Right lobe of liver (tissue), 6 donors: ENCODE data around the gene ADAMTS20. TPM values are rescaled to one million over a fixed set of nuclear protein-coding genes. Genes with fewer than 3 reads are reported as not detected.

Source experiments
- ATAC-seq, 4 donors: fragments of 200-7000 bp; cut with Tn5 transposase; one replicate each; pipeline ENCODE4 v1.9.1; 2020; ENCODE audit warnings: mild to moderate bottlenecking in 4 of 4, moderate library complexity in 4 of 4
- DNase-seq, 3 donors: peaks; one replicate each; pipeline ENCODE4 v3.0.0-alpha.2; 2020
- H3K27ac ChIP-seq, 3 donors: fragments of 200-600 bp; one replicate each; pipeline ENCODE4 v1.8.0; 2022
- H3K27me3 ChIP-seq, 2 donors: fragments of 200-600 bp; one replicate each; pipeline ENCODE4 v1.8.0; 2022
- H3K36me3 ChIP-seq, 4 donors: fragments of 200-600 bp; sonication (generic) in 1 of 4; one replicate each; pipeline versions ENCODE4 v1.5.1 to v1.8.0; 2017 to 2022; ENCODE audit warnings: control low read depth in 1 of 4
- H3K4me1 ChIP-seq, 4 donors: fragments of 200-600 bp; sonication (generic) in 1 of 4; one replicate each; pipeline versions ENCODE4 v1.5.1 to v1.8.0; 2017 to 2022; ENCODE audit warnings: control low read depth in 1 of 4
- H3K4me3 ChIP-seq, 3 donors: fragments of 200-600 bp; one replicate each; pipeline ENCODE4 v1.8.0; 2022
- H3K9me3 ChIP-seq, 4 donors: fragments of 200-600 bp; sonication (generic) in 1 of 4; one replicate each; pipeline versions ENCODE4 v1.5.1 to v1.8.0; 2017 to 2022; ENCODE audit warnings: control low read depth in 1 of 4
- POLR2A ChIP-seq: fragments of 450-650 bp; IDR thresholded peaks from one replicate; pipeline ENCODE4 v1.6.1; 2017; ENCODE audit warnings: antibody characterized with exemption, mild to moderate bottlenecking
- WGBS: methylation state at CpG from one replicate; pipeline ENCODE4 v1.1.6; 2018; ENCODE audit warnings: low coverage, low lambda C conversion rate; ENCODE audit not compliant: insufficient coverage; ENCODE audit errors: missing lambda C conversion rate; 5-methylcytosine and 5-hydroxymethylcytosine counted together
- intact Hi-C, 2 donors: fragments of 100-400 bp; cut with DNase I; formaldehyde crosslinking; loops; one replicate each; pipeline versions ENCODE4 v1.11.2 to v1.14.1; 2022
- total RNA-seq, 6 experiments: library from RNA; depleted of rRNA in 2 of 6; stranded (reverse); fragments of >200 nt in 2 of 6; fragmentation: NEBNext Ultra II Directional in 3 of 6; extraction: Animal tissue kit (Norgen Biotek cat#: 25700) in 3 of 6; gene quantifications; one replicate each; pipeline versions ENCODE4 v1.1.0 to v1.2.4, GENCODE V29; 2016 to 2023
- TF ChIP-seq, protein P1 (sequence below), 4 donors: fragments of 200-600 bp in 3 of 4; fragments of 450-650 bp in 1 of 4; IDR thresholded peaks; one replicate each; pipeline versions ENCODE4 v1.5.1 to v1.8.0; 2016 to 2022; ENCODE audit warnings: antibody characterized with exemption in 4 of 4, mild to moderate bottlenecking in 2 of 4
- donor health status: DM: no; HTN: yes; CAD: no.
- donor health status: DM: no; HTN: no; CAD: no.
- donor health status: DM: no; HTN: no; CAD: no.
- donor health status: DM: no; HTN: yes; CAD: no.
- donor health status: DM: no; HTN: yes; CAD: no.

Gene ADAMTS20
- total RNA-seq, 6 experiments from 2014 or later, result not detected

DNA sequence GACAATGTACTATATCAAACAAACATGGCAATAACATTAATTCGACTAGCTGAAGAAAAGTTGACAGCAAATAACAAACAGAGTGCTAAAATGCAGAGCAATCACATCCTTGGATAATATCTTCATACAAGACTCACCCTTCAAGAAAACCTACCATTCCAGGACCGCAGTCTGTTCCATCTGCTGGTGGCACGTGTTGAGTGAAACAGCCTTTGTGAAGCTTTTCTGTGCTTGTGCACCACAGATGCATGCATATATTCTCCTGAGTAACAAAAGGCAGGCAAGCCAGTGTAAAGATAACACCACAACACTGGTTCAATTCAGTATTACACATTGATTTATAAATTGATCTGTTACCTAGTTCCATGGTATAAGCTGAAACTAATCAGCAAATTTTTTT lies 89.3 kb downstream of the ADAMTS20 start:
- Histone ChIP-seq H3K4me3 (no peak overlapping the region), H3K27me3 (no peaks in the 10 kb centered on the region), H3K36me3 (no peaks in the 10 kb centered on the region), H3K4me1 (no peaks in the 10 kb centered on the region), H3K9me3 (no peaks in the 10 kb centered on the region), H3K27ac (no peak overlapping the region)
- DNase-seq, result no peak
- WGBS, result 45% methylated on average over 3 of the region's 3 CpGs
- TF ChIP-seq, protein P1, sequence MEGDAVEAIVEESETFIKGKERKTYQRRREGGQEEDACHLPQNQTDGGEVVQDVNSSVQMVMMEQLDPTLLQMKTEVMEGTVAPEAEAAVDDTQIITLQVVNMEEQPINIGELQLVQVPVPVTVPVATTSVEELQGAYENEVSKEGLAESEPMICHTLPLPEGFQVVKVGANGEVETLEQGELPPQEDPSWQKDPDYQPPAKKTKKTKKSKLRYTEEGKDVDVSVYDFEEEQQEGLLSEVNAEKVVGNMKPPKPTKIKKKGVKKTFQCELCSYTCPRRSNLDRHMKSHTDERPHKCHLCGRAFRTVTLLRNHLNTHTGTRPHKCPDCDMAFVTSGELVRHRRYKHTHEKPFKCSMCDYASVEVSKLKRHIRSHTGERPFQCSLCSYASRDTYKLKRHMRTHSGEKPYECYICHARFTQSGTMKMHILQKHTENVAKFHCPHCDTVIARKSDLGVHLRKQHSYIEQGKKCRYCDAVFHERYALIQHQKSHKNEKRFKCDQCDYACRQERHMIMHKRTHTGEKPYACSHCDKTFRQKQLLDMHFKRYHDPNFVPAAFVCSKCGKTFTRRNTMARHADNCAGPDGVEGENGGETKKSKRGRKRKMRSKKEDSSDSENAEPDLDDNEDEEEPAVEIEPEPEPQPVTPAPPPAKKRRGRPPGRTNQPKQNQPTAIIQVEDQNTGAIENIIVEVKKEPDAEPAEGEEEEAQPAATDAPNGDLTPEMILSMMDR (IDR thresholded peaks at IDR 0.05), result no peak
- no peak for TF ChIP-seq POLR2A
- ATAC-seq, result no peak
- intact Hi-C loops, result no loop called here

DNA sequence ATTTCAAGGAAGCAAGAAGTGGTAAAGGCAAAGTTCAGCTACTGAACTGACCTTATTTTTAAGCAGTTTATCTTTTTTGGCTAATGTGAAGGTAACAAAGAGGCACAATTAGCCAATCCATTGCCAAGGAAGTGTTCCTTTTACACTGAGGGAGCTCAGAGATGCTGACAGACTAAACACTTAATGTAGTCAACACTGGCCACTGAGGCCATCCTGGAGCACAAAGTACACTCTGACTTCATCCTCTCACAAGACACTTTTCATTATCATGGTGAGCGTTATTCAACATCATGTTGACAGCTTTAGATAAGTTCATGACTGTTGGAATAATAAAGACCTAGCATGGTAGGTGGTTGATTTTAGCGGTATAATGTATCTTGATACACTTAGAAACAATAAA lies 89.9 kb downstream of the ADAMTS20 start:
- Histone ChIP-seq H3K27ac (no peak overlapping the region), H3K4me3 (no peak overlapping the region), H3K27me3 (no peaks in the 10 kb centered on the region), H3K36me3 (no peaks in the 10 kb centered on the region), H3K4me1 (no peaks in the 10 kb centered on the region), H3K9me3 (no peaks in the 10 kb centered on the region)
- intact Hi-C loops, result no loop called here
- 47% methylated on average over 2 of the region's 2 CpGs for WGBS
- DNase-seq (no peak), ATAC-seq (no peak)
- TF ChIP-seq, protein P1 (IDR thresholded peaks at IDR 0.05), result no peak
- no peak for TF ChIP-seq POLR2A

DNA sequence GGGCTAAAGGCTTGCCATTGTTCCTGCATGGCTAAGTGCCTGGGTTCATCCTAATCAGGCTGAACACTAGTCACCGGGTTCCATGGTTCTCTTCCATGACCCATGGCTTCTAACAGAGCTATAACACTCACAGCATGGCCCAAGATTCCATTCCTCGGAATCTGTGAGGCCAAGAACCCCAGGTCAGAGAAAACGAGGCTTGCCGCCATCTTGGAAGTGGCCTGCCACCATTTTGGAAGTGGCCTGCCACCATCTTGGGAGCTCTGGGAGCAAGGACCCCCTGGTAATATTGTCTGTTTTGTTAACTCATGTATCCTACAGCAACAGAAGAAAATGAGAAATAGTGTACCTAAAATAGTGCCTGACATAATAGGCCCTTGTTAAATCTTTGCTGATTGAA lies 92.7 kb downstream of the ADAMTS20 start:
- Histone ChIP-seq H3K4me3 (no peak overlapping the region), H3K27me3 (no peaks in the 10 kb centered on the region), H3K9me3 (no peaks in the 10 kb centered on the region), H3K27ac (no peak overlapping the region), H3K4me1 (no peaks in the 10 kb centered on the region), H3K36me3 (no peaks in the 10 kb centered on the region)
- WGBS, result no CpG with 5 or more reads among the region's 4 CpGs
- no peak for ATAC-seq
- DNase-seq, result no peak
- TF ChIP-seq POLR2A, result no peak
- TF ChIP-seq, protein P1 (IDR thresholded peaks at IDR 0.05), result no peak
- intact Hi-C loops, result no loop called here

DNA sequence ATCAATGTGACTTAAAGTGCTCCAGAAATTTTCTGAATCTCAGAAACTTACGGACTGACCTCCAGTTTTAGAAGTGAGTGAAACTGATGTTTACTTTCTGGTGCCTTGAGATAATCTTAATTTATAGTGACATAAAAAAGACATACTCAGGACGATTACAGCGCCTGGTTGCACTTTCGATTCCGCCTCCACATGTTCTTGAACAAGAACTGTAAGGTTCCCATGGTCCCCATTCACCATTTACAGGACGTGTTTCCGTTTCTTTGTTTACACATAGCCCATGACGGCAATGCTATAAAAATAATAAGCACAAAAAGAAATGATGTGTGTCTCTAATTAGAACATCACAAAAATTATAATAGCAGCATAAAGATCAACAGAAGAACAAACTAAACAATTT lies 98.2 kb downstream of the ADAMTS20 start:
- ATAC-seq, result no peak
- TF ChIP-seq POLR2A, result no peak
- TF ChIP-seq, protein P1 (IDR thresholded peaks at IDR 0.05), result no peak
- H3K36me3 ChIP-seq, result no peaks in the 10 kb centered on the region
- H3K4me1 ChIP-seq, result no peaks in the 10 kb centered on the region
- DNase-seq, result no peak
- 57% methylated on average over 8 of the region's 8 CpGs for WGBS
- H3K4me3 ChIP-seq, result no peak overlapping the region
- H3K27ac ChIP-seq, result no peak overlapping the region
- intact Hi-C loops, result no loop called here
- no peaks in the 10 kb centered on the region for H3K9me3 ChIP-seq
- no peaks in the 10 kb centered on the region for H3K27me3 ChIP-seq
